ENCODE data around the gene GRB10. TPM values are rescaled to one million over a fixed set of nuclear protein-coding genes. Genes with fewer than 3 reads are reported as not detected.
A peak's percentile ranks its signal among the peaks of the same experiment; 100 is the strongest.

Gene GRB10
- total and polyA plus RNA-seq, 2 of the 8 experiments (the other 6 are each of a cell fraction or from before 2014, with no cell fraction given) = 35.7 to 97.0 TPM

GRCh38 chr7:50792342-50793119 is 9.8 kb upstream of the GRB10 start (continued):
- TF ChIP-seq ASH2L (IDR thresholded peaks at IDR 0.05; ENCODE audit: low read length) (peak; percentile 68), NANOG (IDR thresholded peaks at IDR 0.05; ENCODE audit: insufficient read depth, low read depth, low read length, poor library complexity, severe bottlenecking) (no peak), GTF2F1 (IDR thresholded peaks at IDR 0.05; ENCODE audit: borderline replicate concordance, low read depth, low read length) (no peak), SIN3A (conservative IDR thresholded peaks at IDR 0.05 in 1 of 2, IDR thresholded peaks at IDR 0.05 in 1 of 2; ENCODE audit: low read depth in 1 of 2, low read length in 2 of 2) (no peak), SIRT6 (IDR thresholded peaks at IDR 0.05; ENCODE audit: low read length) (no peak), TCF12 (IDR thresholded peaks at IDR 0.05; ENCODE audit: low read depth, low read length) (no peak), EP300 (IDR thresholded peaks at IDR 0.05; ENCODE audit: borderline replicate concordance in 1 of 2, low read depth in 2 of 2, low read length in 2 of 2) (no peak), PHF8 (conservative IDR thresholded peaks at IDR 0.05; ENCODE audit: low read depth, low read length) (peak; percentile 27; the same call in 1 of the 2 replicates), BACH1 (IDR thresholded peaks at IDR 0.05; ENCODE audit: low read length) (no peak), GABPA (IDR thresholded peaks at IDR 0.05; ENCODE audit: borderline replicate concordance, insufficient read depth, low read length) (no peak), BCL11A (IDR thresholded peaks at IDR 0.05; ENCODE audit: low read depth in 2 of 2, low read length in 2 of 2) (no peak)
- TF ChIP-seq, protein P1, sequence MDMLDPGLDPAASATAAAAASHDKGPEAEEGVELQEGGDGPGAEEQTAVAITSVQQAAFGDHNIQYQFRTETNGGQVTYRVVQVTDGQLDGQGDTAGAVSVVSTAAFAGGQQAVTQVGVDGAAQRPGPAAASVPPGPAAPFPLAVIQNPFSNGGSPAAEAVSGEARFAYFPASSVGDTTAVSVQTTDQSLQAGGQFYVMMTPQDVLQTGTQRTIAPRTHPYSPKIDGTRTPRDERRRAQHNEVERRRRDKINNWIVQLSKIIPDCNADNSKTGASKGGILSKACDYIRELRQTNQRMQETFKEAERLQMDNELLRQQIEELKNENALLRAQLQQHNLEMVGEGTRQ (IDR thresholded peaks at IDR 0.05; ENCODE audit: low read length) = no peak

Data from H1 (cell line).